GM18868 (cell line): ENCODE data around the gene ETV6.

Experiments used
- ATAC-seq: cut with Tn5 transposase; IDR thresholded peaks from one replicate; pipeline ENCODE4 v1.9.1; 2021; ENCODE audit warnings: mild to moderate bottlenecking, moderate library complexity; ENCODE audit not compliant: unreplicated experiment

Gene ETV6

DNA sequence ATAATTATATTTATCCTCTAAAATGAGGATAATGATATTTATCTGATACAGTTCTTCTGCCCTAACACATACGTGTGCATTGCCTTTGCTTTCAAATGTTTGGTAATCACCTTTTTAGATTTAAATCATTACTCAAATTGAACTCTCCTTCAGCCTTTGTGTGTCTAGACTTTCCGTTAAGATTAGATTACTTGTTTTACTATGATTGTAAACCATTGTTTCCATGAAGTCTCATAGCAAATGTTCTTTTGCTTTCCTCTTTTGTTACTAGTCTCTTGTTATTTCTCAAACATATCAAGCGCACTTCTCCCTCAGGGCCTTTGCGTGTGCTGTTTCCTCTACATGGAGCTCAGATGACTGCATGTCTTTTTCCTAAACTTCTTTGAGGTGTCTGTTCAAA is 63.7 kb downstream of the ETV6 start:
- no peak for ATAC-seq

DNA sequence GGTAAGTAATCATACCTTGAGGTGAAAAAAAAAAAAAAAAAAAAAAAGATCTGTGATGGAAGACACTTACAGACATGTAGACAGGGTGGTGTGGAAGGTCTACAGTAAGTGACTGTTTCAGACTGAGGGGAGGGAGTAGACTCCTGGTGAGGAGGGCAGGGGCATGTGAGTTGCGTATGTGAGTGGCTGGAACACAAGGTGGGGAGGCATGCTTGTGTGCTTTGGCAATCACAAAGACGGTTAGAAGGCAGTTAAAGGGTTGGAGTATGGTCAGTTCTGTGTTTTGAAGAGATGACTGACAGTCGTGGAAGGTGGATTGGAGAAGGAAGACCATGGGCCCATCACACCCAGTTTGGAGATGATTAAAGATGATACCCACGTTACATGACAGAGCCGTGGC is 65.2 kb downstream of the ETV6 start:
- no peak for ATAC-seq

DNA sequence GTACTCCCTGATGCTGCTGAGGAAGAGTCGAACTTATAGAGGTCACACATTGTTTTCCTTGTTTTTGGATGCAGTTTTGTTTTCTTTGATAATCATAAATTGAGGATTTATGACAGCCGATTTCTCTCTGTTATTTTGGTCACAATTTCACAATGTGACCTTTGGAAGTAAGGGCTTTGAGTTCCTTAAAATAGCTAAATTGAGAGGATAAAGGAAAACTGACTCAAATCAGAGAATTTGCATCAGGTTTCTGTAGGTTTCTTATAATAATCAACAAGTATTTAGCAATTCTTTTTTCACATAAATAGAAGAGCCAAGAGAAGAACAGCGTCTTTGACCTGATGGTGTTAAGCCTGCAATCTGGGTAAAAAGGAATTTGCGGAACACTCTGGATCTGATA is 66.1 kb downstream of the ETV6 start:
- no peak for ATAC-seq

DNA sequence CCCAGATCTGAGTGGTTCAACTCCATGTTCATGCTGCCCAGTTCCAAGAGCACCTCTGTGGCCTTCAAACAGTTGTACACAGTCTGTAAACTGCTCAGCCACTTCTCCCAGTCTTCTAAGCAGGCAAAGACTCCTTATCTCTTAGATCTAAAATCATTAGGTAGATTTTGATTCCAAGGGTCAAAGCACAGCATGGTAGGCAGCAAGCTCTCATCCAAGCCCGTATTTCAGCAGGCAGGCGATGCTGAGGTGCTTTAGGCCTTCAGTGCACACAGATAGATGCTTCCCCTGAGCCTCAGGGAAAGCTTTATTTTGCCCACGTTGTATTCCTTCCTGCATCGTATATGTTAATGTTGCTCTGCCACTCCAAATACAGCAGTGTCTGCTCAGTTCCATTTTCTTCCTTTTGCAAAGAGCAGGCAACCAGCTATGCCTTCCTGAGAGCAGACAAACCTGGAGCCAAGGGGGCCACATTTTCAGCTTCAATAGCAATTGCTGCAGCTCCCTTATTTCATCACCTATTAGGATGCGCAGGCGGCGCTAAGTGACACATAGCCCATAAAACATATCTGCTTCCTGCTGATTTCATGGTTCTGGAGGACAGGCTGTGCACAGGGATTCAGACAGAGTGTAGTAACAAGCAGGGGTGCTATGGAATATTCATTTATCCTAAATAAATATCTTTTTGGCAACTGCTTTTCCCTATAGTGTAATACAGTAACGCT is 67.5 kb downstream of the ETV6 start:
- ATAC-seq, result no peak

DNA sequence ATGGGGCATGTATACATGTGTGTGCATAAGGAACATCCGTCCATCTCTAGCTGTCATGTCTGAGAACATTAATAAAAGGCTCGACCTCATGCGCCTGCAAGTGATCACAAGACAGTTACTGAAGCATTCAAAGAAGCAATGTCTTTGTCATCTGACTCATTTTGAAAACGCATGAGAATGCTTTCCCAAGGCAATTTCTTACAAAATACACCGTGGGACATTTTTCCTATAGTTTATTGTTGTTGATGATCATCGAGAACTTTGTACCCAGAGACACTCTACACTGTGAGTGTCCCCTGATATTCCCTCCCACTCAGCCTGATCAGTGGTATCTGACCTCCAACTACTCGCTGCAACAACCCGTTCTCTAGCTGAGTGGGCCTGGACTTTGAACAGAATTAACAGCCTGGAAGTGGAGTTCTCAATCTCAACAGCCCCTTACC is 68.1 kb downstream of the ETV6 start:
- ATAC-seq, result peak; percentile 66

DNA sequence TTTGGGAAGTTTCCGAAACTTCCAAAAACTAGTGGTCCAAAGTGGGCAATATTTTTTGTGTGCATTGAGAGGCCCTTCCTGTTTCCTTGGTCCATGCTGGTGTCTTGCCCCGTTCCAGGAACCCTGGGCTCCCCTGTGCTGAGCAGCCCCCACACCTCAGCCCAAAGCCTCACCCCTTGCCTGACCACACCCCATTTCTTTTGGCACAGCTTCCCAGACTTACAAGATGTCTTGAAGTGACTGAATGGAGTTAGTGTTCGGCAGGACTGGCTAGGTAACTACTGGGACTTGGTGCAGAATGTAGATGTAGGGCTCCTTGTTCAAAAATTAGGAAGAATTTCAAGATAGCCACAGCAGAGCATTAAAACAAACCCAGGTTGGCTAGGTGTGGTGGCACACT is 68.6 kb downstream of the ETV6 start:
- ATAC-seq, result no peak

DNA sequence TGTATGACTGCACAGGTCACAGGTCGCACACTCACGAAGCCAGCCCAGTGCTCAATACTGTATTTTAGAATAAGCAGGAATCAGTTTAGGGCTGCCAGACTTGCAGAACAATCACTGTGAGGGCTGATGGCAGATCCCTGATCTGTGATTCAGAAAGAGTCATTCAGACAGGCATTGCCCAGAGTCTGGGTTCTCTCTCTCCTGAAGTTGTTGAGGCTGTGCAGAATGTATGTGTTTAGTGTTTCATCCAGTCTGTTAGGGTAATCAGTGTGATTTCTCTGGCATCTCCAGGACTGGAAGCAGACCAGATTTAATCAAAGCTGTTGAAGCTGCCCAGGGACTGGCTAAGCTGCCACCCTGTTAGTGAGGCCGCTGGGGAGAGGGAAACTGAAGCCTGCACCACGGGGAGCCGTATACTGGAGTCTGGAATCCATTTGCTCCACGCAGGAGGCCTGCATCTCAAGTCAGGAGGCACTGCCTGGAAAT is 69.3 kb downstream of the ETV6 start:
- no peak for ATAC-seq

DNA sequence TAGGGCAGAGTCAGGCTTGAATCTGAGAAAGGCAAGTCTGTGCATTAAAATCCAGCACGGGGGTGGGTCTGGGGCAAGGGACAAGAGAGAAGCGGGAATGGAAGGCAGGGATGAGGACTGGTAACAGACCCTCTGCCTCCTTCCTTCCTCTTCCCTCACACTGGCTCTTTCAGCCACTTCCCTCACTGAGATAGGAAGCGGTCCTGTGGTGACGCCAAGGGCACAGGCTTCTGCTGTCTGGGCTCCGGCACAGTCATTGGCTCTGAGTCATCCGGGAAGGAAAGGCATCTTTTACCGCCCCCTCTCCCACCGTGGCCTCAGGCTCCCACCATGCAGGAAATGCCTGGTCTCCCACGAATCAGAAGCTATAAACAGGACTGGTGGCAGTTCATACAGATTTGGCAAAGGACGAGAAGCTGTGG is 70.2 kb downstream of the ETV6 start:
- no peak for ATAC-seq

DNA sequence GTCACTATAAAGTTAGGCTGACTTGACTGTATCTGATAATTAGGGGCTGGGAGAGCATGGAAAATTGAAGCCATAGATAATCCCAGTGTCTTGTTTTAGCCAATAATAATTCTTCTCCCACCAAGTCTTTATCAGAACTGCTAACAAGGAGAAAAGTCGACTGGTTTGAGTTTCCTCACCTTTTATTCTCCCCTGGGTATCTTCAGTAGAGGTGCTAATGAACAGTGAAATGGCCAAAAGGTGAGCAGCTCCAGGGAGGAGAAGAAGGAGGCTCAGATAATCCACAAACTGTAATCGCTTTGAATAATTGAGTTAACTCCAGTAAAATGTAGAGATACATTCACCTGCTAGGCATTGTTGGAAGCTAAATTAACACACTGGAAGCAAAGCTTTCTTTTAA is 72.6 kb downstream of the ETV6 start:
- ATAC-seq, result no peak

DNA sequence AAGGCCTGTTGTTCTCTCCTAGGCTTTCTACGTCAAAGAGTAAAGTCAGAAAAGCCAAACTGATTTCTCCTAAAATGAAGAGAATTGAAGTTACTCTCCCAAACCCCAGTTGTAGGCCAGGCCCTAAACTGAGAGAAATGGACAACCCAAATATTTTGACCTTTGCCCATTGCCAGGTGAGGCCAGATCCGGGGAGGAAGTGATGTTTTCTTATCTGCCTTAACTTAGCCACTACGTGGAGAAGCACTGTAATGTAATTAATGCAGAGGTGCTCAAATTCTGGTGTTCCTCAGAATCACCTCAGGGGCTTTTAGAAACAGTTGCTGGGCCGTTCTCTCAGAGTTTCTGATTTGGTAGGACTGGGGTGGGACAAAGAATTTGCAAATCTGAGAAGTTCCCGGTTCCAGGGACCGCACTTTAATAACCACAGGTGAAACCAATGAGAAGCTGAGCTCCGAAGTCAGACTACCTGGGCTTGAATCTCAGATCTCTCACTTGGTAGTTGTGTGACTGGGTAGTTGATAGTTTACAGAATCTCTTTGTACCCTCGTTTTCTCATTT is 73.2 kb downstream of the ETV6 start:
- ATAC-seq, result peak; percentile 29

DNA sequence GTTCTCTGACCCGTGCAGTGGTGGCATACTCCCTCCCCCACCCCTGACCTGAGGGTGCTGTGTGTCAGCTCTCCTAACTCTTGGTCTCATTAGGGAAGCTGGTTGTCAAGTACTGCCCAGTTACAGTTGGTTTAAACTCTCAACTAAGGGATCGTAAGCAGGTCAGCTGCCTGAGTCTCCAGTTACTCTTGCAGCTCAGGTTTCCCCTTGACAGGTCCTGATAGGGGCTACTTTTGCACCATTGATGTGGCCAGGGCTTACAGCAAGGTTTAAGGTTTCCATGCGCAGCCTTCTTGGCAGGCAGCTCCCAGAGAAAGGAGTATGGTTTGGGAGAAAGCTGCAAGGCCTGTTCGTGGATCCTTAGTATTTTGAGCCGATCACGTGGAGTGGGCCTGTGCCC is 74.5 kb downstream of the ETV6 start:
- no peak for ATAC-seq

DNA sequence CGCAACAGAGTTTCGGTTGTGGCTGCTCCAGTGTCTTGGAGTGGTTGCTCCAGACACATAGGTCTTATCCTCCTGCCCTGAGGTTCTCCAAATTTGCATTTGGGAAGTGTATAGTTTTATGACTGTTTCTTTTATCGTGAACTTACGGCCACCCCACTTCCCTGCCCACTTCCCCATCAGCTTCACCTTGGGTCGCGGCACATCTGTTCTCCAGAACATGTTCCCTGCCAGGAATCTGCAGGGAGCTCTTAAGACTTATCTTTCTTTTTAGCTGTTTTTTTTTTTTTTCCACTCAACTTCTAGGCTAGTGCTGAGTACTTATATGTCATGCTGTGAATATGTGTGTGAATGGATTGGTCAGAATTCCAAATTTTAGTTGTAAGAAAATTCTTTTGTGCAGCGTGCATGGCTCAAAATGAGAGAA is 75.4 kb downstream of the ETV6 start:
- no peak for ATAC-seq

DNA sequence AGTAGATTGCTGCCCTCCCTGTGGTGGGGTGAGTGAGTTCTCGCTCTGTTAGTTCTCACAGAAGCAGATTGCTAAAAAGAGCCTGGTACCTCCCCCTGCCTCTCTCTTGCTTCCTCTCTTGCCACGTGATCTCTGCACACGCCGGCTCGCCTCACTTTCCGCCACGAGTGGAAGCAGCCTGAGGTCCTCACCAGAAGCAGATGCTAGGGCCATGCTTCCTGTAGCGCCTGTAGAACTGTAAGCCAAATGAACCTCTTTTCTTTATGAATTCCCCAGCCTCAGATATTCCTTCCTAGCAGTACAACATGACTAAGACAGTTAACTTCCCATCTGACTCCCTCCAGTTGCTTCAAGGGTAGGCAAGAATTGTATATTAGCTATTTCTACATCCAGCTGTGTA is 76.2 kb downstream of the ETV6 start:
- ATAC-seq, result no peak

DNA sequence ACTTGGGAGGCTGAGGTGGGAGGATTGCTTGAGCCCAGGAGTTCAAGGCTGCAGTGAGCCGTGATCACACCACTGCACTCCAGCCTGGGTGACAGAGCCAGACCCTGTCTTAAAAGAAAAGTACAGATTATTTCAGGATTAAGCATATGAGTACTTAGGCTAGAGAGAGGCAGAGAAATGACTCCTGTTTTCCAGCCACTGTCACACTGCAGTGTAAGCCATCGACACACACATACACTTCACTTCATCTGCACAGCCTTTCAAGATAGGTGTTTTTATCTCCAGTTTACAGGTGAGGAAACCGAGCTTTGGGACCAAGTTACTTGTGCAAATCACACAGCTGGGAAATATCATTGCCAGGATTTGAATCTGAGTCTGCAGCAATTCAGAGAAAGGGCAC is 77.2 kb downstream of the ETV6 start:
- ATAC-seq, result no peak

DNA sequence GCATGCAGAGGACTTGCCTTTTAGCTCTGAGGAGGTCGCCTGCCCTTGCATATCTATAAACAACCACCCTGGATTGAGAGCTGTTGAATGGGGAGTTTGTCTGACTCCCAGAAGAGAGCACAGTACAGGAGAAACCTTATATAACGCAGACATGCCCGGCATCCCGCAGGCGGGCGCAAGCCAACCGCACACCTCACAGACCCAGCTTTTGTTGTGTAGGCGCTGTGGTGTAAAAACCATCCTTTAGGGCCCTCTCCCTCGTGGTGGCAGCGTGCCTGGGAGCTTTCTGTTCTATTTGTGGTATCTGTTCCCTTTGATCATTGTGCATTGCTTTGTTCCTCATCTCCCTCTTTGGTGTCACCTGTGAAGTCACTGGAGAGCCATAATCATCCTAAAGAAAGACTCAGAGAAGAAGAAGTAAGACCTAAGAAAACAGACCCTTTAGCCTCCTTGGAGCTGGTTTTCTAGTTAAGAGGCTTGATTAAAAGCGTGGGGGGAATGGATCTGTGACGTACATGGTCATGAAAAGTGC is 77.7 kb downstream of the ETV6 start:
- ATAC-seq, result no peak

DNA sequence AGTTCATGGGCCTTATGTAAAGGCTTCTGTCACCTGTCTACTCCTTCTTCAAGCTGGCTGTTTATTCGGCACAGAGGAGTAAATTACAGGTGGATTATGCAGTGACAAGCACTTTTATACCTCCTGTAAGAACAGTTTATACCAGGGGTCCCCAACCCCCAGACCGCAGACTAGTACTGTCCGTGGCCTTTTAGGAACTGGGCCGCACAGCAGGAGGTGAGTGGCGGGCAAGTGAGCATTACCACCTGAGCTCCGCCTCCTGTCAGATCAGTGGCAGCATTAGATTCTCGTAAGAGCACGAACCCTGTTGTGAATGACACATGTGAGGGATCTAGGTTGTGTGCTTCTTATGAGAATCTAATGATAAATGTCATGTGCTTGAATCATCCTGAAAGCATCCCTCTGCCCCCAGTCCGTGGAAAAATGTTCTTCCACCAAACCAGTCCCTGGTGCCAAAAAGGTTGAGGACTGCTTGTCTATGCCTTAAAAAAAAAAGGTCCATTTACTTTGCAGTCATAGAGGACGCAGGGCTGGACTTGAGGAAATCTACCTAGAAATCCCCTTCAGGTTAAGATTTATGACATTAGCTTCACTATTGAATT is 78.8 kb downstream of the ETV6 start:
- no peak for ATAC-seq

DNA sequence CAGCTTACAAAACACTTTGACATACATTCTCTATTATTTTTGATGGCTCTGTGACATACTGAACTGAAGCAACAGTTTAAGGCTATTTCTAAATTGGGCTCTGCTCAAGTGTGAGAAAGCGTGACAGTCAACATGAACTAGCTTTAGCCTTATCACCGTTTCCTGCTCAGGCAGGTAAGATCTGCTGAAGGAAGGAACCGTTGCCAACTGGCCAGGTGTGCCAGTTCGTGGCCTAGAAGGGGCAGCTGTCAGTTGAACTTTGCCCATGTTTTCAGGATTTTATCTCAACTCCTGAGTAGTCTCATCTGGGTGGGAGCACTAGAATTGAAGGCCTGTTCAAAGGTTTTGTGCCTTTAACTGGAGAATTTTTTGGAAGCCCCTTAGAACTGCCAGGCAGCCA is 79.5 kb downstream of the ETV6 start:
- peak; percentile 26 for ATAC-seq

DNA sequence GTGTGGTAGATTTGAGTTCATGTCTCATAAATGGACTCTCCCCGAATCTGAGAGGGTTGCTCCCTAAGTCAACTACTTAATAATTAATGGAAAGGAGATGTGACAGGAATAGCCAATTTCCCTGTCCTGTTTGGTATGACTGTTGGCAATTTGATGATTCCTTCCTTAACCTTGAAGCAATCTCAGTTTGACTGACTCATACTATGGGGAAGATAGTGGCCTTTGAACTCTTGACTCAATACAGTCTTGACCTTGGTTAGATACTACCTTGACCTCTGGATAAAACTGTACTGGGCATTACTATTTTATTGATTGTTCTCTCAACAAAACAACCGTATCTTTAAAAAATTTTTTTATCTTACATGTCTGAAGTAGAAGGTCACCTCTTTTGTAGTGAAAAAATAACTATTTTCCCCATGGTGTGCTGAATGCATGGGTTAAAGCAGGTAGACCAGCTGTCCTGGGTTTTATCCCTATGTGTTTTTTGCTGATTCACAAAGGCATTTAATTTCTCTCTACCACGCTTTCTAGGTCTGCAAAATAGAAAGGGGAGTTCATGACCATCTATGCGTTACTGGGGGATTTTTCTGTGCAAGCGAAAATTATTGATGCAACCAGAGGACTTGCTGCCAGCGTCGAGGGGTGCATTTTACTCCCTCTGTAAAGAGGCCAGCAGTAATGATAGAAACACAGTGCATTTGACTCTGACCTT is 80.1 kb downstream of the ETV6 start:
- peak; percentile 28 for ATAC-seq

DNA sequence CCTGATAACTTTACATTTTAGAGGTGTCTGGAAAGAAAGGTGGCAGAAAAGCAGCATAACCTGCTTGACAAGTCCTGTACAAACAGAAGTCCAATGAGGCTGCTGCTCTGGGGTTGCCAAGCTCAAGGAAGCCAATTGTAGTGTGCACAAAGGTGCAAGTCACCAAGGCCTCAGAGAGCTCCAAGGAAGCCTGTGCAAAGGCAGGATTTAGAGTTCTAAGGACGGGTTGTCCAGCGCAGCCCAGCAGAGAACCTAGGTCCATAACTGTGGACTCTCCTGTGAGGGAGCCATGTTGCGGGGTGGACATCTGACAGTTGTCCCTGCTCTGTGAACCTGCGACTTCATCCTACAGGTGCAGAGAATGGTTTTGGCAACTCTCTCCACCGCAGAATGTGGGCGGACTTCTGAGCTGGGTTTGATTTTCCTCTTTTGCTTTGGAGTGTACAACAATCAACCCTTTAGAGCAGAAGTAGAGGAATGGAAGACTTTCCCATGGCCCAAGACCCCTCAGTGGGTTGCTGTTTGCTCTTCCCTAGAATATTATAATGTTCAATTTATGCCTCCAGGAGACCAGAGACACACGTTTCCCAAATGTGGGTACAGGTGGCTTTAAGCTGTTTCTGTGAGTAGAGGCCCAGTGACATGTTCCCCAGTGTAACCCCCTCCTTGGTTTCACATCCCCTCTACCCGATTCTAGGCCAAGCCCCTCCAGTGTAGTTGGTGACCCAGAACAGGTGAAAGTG is 81.0 kb downstream of the ETV6 start:
- peak; percentile 25 for ATAC-seq

DNA sequence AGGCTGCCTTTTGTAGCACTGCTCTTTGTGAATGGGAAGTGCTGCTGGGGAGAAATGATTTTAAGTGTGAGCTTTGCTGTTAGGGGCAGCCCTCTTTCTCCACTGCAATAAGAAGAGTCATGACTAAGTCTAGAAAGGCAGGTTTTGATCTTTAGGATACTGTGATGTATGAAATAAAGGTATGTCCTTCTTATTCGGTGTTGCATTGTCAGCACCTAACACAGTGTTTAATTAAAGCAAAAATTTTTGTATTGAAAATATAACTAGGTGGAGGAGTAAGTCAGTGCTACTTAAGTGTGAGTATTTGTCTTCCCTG is 81.5 kb downstream of the ETV6 start:
- no peak for ATAC-seq

DNA sequence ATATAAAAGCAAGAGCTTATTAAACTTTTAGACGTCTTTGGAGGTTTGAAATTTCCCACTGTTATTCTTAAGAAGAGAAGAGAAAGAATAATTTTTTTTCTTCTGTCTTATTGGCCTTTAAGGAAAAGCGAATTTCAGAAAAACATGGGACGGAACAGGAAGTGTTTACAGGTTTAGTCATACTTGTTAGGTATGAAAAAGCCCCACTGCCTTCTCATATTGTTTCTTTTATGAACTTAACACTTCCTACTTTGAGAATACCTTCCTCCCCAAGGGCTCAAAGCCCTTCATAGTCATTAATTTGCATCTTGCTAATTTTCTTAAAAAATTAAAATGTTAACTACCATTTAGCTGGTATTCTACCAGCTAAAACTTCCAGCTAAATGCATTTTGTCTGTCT is 82.0 kb downstream of the ETV6 start:
- ATAC-seq, result peak; percentile 22
